ENCODE data around the gene TUBA3E.

- TF ChIP-seq GLI2 (tag by site-specific recombination; IDR thresholded peaks at IDR 0.05; ENCODE audit: borderline replicate concordance, low read depth), result no peak
- TF ChIP-seq, protein P1, sequence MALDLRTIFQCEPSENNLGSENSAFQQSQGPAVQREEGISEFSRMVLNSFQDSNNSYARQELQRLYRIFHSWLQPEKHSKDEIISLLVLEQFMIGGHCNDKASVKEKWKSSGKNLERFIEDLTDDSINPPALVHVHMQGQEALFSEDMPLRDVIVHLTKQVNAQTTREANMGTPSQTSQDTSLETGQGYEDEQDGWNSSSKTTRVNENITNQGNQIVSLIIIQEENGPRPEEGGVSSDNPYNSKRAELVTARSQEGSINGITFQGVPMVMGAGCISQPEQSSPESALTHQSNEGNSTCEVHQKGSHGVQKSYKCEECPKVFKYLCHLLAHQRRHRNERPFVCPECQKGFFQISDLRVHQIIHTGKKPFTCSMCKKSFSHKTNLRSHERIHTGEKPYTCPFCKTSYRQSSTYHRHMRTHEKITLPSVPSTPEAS (tag by site-specific recombination; IDR thresholded peaks at IDR 0.05), result no peak
These were observed 48.2 kb upstream of the TUBA3E start for GRCh38 chr2:130246430-130246829.
